DND-41 (cell line): ENCODE data around the gene ZC3H7A.

Source experiments
- CTCF ChIP-seq: IDR thresholded peaks from 2 replicates; pipeline ENCODE4 v1.5.1; 2012; ENCODE audit warnings: borderline replicate concordance, low read length, moderate library complexity, mild to moderate bottlenecking; ENCODE audit not compliant: poor library complexity, severe bottlenecking; ENCODE audit errors: extremely low read depth
- EZH2 ChIP-seq: IDR thresholded peaks from 3 replicates; pipeline ENCODE4 v1.6.1; 2012; ENCODE audit warnings: borderline replicate concordance, low read depth, mild to moderate bottlenecking, moderate library complexity, low read length, inconsistent platforms; ENCODE audit not compliant: severe bottlenecking

- TF ChIP-seq EZH2 (no peak), CTCF (no peak)
Measured at GRCh38 chr16:11706180-11706742, 90.8 kb downstream of the ZC3H7A start.
